Natural killer cell (primary cell): Measurements from ENCODE around the gene SLC25A21. TPM values are rescaled to one million over a fixed set of nuclear protein-coding genes. Genes with fewer than 3 reads are reported as not detected.

Source experiments
- ATAC-seq, 3 donors: fragments of 150-1000 bp in 2 of 3; fragments of 200-7000 bp in 1 of 3; cut with Tn5 transposase; 1 replicate in 1 of 3; 2 replicates in 2 of 3; pipeline ENCODE4 v1.10.0; 2021; ENCODE audit warnings: mild to moderate bottlenecking in 2 of 3, moderate library complexity in 2 of 3
- DNase-seq, 2 donors: peaks; one replicate each; pipeline versions ENCODE4 v3.0.0 to v3.0.0-alpha.2; 2013 to 2021; ENCODE audit warnings: mixed read lengths in 1 of 2
- H3K27ac ChIP-seq: one replicate; pipeline ENCODE4 v1.5.1; 2013; ENCODE audit warnings: mild to moderate bottlenecking, low read length
- H3K27me3 ChIP-seq: one replicate; pipeline ENCODE4 v1.6.1; 2013; ENCODE audit warnings: low read length; ENCODE audit not compliant: control insufficient read depth, insufficient read depth
- H3K36me3 ChIP-seq: one replicate; pipeline ENCODE4 v1.6.1; 2013; ENCODE audit warnings: low read length; ENCODE audit not compliant: control insufficient read depth, insufficient read depth
- H3K4me1 ChIP-seq: one replicate; pipeline ENCODE4 v1.6.1; 2013; ENCODE audit warnings: low read length; ENCODE audit not compliant: control insufficient read depth, insufficient read depth
- H3K4me3 ChIP-seq: one replicate; pipeline ENCODE4 v1.5.1; 2013; ENCODE audit warnings: low read length
- H3K9me3 ChIP-seq: one replicate; pipeline ENCODE4 v1.6.1; 2013; ENCODE audit warnings: low read length; ENCODE audit not compliant: control insufficient read depth, insufficient read depth
- H3K27ac Mint-ChIP-seq, 2 donors: one replicate each; pipeline ENCODE4 v1.8.0; 2022; ENCODE audit warnings: mild to moderate bottlenecking in 2 of 2, mixed read lengths in 2 of 2, moderate library complexity in 1 of 2
- H3K27me3 Mint-ChIP-seq, 2 donors: one replicate each; pipeline ENCODE4 v1.8.0; 2022; ENCODE audit warnings: low read depth in 2 of 2, mixed read lengths in 2 of 2
- H3K36me3 Mint-ChIP-seq: one replicate; pipeline ENCODE4 v1.8.0; 2022; ENCODE audit warnings: mixed read lengths
- H3K4me1 Mint-ChIP-seq, 2 donors: one replicate each; pipeline ENCODE4 v1.8.0; 2022; ENCODE audit warnings: mixed read lengths in 2 of 2
- H3K4me3 Mint-ChIP-seq: one replicate; pipeline ENCODE4 v1.8.0; 2022; ENCODE audit warnings: mild to moderate bottlenecking, moderate library complexity, mixed read lengths
- H3K9me3 Mint-ChIP-seq, 2 donors: one replicate each; pipeline ENCODE4 v1.8.0; 2022; ENCODE audit warnings: mixed read lengths in 2 of 2
- CTCF ChIP-seq: fragments of 200-600 bp; IDR thresholded peaks from one replicate; pipeline ENCODE4 v1.8.0; 2022; ENCODE audit warnings: antibody characterized with exemption
- WGBS: methylation state at CpG from one replicate; pipeline ENCODE4 v1.1.7; 2013; ENCODE audit warnings: missing lambda C conversion rate; ENCODE audit not compliant: insufficient coverage; 5-methylcytosine and 5-hydroxymethylcytosine counted together
- intact Hi-C: fragments of 100-400 bp; cut with micrococcal nuclease; formaldehyde crosslinking; loops from one replicate; pipeline ENCODE4 v1.14.2; 2022
- total RNA-seq, 4 donors: library from RNA; stranded (reverse); fragments of 120-200 nt in 1 of 4; gene quantifications; one replicate each; pipeline versions ENCODE4 v1.2.3 to v1.2.4, GENCODE V29; 2013 to 2022

Gene SLC25A21
- total RNA-seq, 3 donors from 2014 or later (not counting 1 experiment from before 2014, with no cell fraction given): not detected

DNA sequence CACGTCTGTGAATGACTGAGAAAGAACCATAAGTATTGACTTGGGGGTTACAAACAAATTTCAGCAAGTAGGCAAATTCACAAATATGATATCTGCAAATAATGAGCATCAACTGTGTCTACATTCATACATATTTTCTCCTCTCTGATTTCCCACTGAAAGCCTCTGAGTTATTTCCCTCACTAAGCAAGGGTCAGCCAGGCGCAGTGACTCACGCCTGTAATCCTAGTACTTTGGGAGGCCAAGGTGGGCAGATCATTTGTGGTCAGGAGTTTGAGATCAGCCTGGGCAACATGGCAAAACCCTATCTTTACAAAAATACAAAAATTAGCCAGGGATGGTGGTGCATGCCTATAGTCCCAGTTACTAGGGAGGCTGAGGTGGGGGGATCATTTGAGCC lies 80.8 kb downstream of the SLC25A21 start:
- H3K4me1 Mint-ChIP-seq: no peaks in the 10 kb centered on the region
- no peaks in the 10 kb centered on the region for H3K27me3 Mint-ChIP-seq
- TF ChIP-seq CTCF: no peak
- no peaks in the 10 kb centered on the region for H3K9me3 Mint-ChIP-seq
- intact Hi-C loops: no loop called here
- no peaks in the 10 kb centered on the region for H3K36me3 ChIP-seq
- no peak overlapping the region for H3K4me3 Mint-ChIP-seq
- DNase-seq (no peak), ATAC-seq (no peak)
- no peak overlapping the region for H3K27ac ChIP-seq
- H3K36me3 Mint-ChIP-seq: no peaks in the 10 kb centered on the region
- no peak overlapping the region for H3K4me3 ChIP-seq
- no peaks in the 10 kb centered on the region for H3K27me3 ChIP-seq
- H3K4me1 ChIP-seq: no peaks in the 10 kb centered on the region
- 78% methylated on average over 3 of the region's 3 CpGs for WGBS
- no peak overlapping the region for H3K27ac Mint-ChIP-seq
- no peaks in the 10 kb centered on the region for H3K9me3 ChIP-seq

DNA sequence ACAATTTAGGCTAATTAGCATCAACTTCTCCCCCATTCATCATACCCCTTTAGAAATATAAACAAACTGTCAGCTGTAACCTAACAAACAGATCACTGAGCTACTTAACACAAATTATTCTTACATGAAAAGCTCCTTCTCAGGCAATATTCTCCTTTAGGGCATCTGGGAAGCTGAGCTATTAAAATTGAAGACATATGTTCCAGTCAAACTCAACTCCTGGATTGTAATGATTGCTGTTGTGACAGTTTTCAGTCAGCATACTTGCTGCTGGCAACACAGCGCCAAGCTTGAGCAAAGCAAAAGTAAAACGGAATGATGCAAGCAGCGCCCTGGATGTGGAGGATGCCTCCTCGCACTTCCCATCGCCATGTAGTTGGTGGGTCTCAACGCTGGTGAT lies 82.4 kb downstream of the SLC25A21 start:
- Mint-ChIP-seq H3K27me3 (no peaks in the 10 kb centered on the region), H3K27ac (no peak overlapping the region), H3K9me3 (no peaks in the 10 kb centered on the region), H3K4me3 (no peak overlapping the region), H3K36me3 (no peaks in the 10 kb centered on the region), H3K4me1 (no peaks in the 10 kb centered on the region)
- Histone ChIP-seq H3K9me3 (no peaks in the 10 kb centered on the region), H3K27ac (no peak overlapping the region), H3K4me1 (no peaks in the 10 kb centered on the region), H3K4me3 (no peak overlapping the region), H3K36me3 (no peaks in the 10 kb centered on the region), H3K27me3 (no peaks in the 10 kb centered on the region)
- DNase-seq: no peak
- intact Hi-C loops: no loop called here
- no peak for ATAC-seq
- 81% methylated on average over 6 of the region's 6 CpGs for WGBS
- TF ChIP-seq CTCF: no peak

DNA sequence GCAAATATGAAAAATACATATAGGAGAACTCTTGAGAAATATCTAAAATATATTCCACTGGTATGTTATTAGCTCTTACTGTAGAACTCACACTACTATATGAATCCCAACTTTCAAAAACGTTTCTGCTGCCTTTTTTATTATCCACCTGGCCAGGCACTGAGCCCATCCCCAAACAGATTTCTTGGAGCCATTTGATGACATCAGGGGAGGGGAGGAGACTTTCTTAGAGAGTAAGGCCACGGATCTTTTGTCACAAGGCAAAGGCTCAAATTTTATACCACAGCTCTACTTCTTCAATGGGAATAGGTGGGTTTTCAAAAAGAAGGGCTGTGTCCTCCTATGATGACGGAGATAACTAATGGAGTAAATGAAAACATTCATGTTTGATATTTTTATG lies 83.0 kb downstream of the SLC25A21 start:
- no peak for TF ChIP-seq CTCF
- Histone ChIP-seq H3K4me1 (no peaks in the 10 kb centered on the region), H3K27ac (no peak overlapping the region), H3K36me3 (no peaks in the 10 kb centered on the region), H3K9me3 (no peaks in the 10 kb centered on the region), H3K27me3 (no peaks in the 10 kb centered on the region), H3K4me3 (no peak overlapping the region)
- H3K4me3 Mint-ChIP-seq: no peak overlapping the region
- ATAC-seq (no peak), DNase-seq (no peak)
- H3K4me1 Mint-ChIP-seq: no peaks in the 10 kb centered on the region
- intact Hi-C loops: no loop called here
- no peaks in the 10 kb centered on the region for H3K27me3 Mint-ChIP-seq
- no peaks in the 10 kb centered on the region for H3K9me3 Mint-ChIP-seq
- WGBS: 100% methylated on average over 1 of the region's 3 CpGs
- no peak overlapping the region for H3K27ac Mint-ChIP-seq
- no peaks in the 10 kb centered on the region for H3K36me3 Mint-ChIP-seq

DNA sequence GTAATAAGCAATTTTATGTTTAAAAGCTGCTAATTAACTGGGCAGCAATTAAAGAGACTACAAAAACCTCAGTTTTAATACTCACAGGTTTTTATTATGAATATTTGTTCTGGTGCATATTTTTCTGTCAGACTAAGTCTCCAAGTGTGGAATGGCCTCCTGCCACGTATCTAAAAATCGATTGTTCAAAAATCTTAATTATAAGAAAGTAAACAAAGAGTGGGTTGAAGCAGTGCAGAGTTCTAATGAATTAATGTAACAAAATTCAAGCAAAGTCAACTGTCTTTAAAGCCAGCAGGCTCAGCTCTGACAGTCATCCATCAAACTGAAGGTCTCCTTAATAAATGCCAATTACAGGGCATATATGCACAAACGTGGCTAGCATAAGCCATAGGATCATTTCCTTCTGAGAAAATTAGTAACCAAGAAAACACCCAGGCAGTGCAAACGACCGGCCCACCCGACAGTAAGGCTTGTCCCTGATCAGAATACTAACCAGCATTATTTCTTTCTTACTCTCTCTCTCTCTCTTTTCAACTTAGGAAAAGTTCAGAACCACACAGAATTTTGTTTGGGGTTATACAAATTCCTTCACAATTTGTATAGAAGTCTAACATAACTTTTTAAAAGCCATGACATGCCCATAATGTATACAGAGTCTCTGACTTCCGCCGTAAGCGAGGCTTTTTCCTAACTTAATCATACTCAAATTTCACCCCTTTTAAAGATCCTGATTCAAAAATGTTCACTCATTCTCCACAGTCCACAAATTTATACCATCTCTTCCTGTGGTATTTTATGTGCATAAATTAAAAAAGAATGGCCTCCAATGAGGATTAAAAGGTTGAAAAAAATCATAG lies 83.8 kb downstream of the SLC25A21 start:
- no peak for DNase-seq
- 90% methylated on average over 9 of the region's 9 CpGs for WGBS
- Histone ChIP-seq H3K4me3 (no peak overlapping the region), H3K27me3 (no peaks in the 10 kb centered on the region), H3K9me3 (no peaks in the 10 kb centered on the region), H3K27ac (no peak overlapping the region), H3K4me1 (no peaks in the 10 kb centered on the region), H3K36me3 (no peaks in the 10 kb centered on the region)
- intact Hi-C loops: no loop called here
- Mint-ChIP-seq H3K27ac (no peak overlapping the region), H3K9me3 (no peaks in the 10 kb centered on the region), H3K36me3 (no peaks in the 10 kb centered on the region), H3K27me3 (no peaks in the 10 kb centered on the region), H3K4me1 (no peaks in the 10 kb centered on the region), H3K4me3 (no peak overlapping the region)
- ATAC-seq: no peak
- TF ChIP-seq CTCF: no peak
